ENCODE data around the gene CNOT11. TPM values are rescaled to one million over a fixed set of nuclear protein-coding genes. Genes with fewer than 3 reads are reported as not detected.
"Not testable (repeated sequence)": the region's sequence is repeated elsewhere in the genome, so short reads cannot be mapped to it uniquely, and the experiment has no call there.

Gene CNOT11
- total RNA-seq, 2 donors from 2014 or later, result 27.8 to 34.2 TPM

GRCh38 chr2:101219246-101219645 lies 33.4 kb upstream of the CNOT11 start:
- no peaks in the 10 kb centered on the region for H3K36me3 ChIP-seq
- no peaks in the 10 kb centered on the region for H3K9me3 ChIP-seq
- DNase-seq (ENCODE audit: low spot score), result no peak
- TF ChIP-seq CTCF (IDR thresholded peaks at IDR 0.05), result no peak
- no peaks in the 10 kb centered on the region for H3K27me3 ChIP-seq (replicated peaks; ENCODE audit: insufficient read depth)
- no peak overlapping the region for H3K4me3 ChIP-seq
- H3K27ac ChIP-seq, result no peak overlapping the region
- no peaks in the 10 kb centered on the region for H3K4me1 ChIP-seq (ENCODE audit: control insufficient read depth in 1 of 2, low read depth in 2 of 2)
- ATAC-seq (ENCODE audit: insufficient number of reproducible peaks, low FRiP score, low read depth), result no peak

- not testable (repeated sequence) for H3K36me3 ChIP-seq; DNase-seq (ENCODE audit: low spot score); H3K4me3 ChIP-seq; H3K27ac ChIP-seq; ATAC-seq (ENCODE audit: insufficient number of reproducible peaks, low FRiP score, low read depth); H3K4me1 ChIP-seq (ENCODE audit: control insufficient read depth in 1 of 2, low read depth in 2 of 2); H3K9me3 ChIP-seq; H3K27me3 ChIP-seq (replicated peaks; ENCODE audit: insufficient read depth)
Measured at GRCh38 chr2:101220091-101220490, 32.6 kb upstream of the CNOT11 start.

- H3K36me3 ChIP-seq, result no peaks in the 10 kb centered on the region
- no peaks in the 10 kb centered on the region for H3K4me1 ChIP-seq (ENCODE audit: control insufficient read depth in 1 of 2, low read depth in 2 of 2)
- no peak for TF ChIP-seq CTCF (IDR thresholded peaks at IDR 0.05)
- H3K4me3 ChIP-seq, result no peak overlapping the region
- DNase-seq (ENCODE audit: low spot score) (no peak), ATAC-seq (ENCODE audit: insufficient number of reproducible peaks, low FRiP score, low read depth) (no peak)
- H3K27ac ChIP-seq, result no peak overlapping the region
- no peaks in the 10 kb centered on the region for H3K27me3 ChIP-seq (replicated peaks; ENCODE audit: insufficient read depth)
- H3K9me3 ChIP-seq, result no peaks in the 10 kb centered on the region
Measured at GRCh38 chr2:101223814-101224231, 28.9 kb upstream of the CNOT11 start.

- TF ChIP-seq CTCF (IDR thresholded peaks at IDR 0.05), result no peak
- ATAC-seq (ENCODE audit: insufficient number of reproducible peaks, low FRiP score, low read depth), result no peak
- no peaks in the 10 kb centered on the region for H3K27me3 ChIP-seq (replicated peaks; ENCODE audit: insufficient read depth)
- no peaks in the 10 kb centered on the region for H3K4me1 ChIP-seq (ENCODE audit: control insufficient read depth in 1 of 2, low read depth in 2 of 2)
- no peak overlapping the region for H3K4me3 ChIP-seq
- H3K27ac ChIP-seq, result no peak overlapping the region
- no peaks in the 10 kb centered on the region for H3K9me3 ChIP-seq
- DNase-seq (ENCODE audit: low spot score), result no peak
- no peaks in the 10 kb centered on the region for H3K36me3 ChIP-seq
Measured at GRCh38 chr2:101230541-101231001, 22.1 kb upstream of the CNOT11 start.

GRCh38 chr2:101231240-101231639 lies 21.4 kb upstream of the CNOT11 start:
- no peaks in the 10 kb centered on the region for H3K4me1 ChIP-seq (ENCODE audit: control insufficient read depth in 1 of 2, low read depth in 2 of 2)
- no peak for TF ChIP-seq CTCF (IDR thresholded peaks at IDR 0.05)

More at GRCh38 chr2:101231240-101231639, 21.4 kb upstream of the CNOT11 start:
- Histone ChIP-seq H3K27me3 (replicated peaks; ENCODE audit: insufficient read depth) (no peaks in the 10 kb centered on the region), H3K9me3 (no peaks in the 10 kb centered on the region), H3K4me3 (no peak overlapping the region), H3K27ac (no peak overlapping the region), H3K36me3 (no peaks in the 10 kb centered on the region)
- no peak for ATAC-seq (ENCODE audit: insufficient number of reproducible peaks, low FRiP score, low read depth)
- DNase-seq (ENCODE audit: low spot score), result no peak
